GM18951 (cell line): ENCODE measurements around the gene MANBA.
"Not testable (repeated sequence)": the region's sequence is repeated elsewhere in the genome, so short reads cannot be mapped to it uniquely, and the experiment has no call there.

ENCODE experiments used
- POLR2A ChIP-seq: IDR thresholded peaks from 4 replicates; pipeline ENCODE4 v1.6.1; 2011; ENCODE audit warnings: mild to moderate bottlenecking; ENCODE audit not compliant: insufficient read length, insufficient read depth; ENCODE audit errors: extremely low read depth
- in situ Hi-C: fragments of 300-500 bp; cut with MboI; formaldehyde crosslinking; loops from one replicate; pipeline ENCODE4 v1.12.0; 2022; ENCODE audit warnings: low sequenced_read_pairs, mixed read lengths, inconsistent platforms; ENCODE audit not compliant: unreplicated experiment

MANBA gene

GRCh38 chr4:102722740-102723139, 38.0 kb downstream of the MANBA start:
- no peak for TF ChIP-seq POLR2A
- in situ Hi-C loops, result no loop called here

DNA sequence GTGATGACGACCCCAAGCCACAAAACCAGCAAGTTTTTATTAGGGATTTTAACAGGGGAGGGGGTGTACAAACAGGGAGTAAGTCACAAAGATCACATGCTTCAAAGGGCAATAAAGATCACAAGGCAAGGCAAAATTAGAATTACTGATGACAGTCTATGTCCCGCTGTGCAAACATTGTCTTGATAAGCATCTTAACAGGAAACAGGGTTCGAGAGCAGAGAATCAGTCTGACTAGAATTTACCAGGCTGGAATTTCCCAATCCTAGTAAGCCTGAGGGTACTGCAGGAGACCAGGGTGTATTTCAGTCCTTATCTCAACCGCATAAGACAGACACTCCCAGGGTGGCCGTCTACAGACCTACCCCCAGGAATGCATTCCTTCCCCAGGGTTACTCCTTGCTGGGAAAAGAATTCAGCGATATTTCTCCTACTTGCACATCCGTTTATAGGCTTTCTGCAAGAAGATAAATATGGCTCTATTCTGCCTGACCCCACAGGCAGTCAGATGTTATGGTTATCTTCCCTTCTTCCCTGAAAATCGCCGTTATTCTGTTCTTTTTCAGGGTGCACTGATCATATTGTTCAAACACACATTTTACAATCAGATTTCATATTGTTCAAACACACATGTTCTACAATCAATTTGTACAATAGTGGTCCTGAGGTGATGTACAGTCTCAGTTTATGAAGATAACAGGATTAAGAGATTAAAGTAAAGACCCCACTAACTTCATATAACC, 41.8 kb downstream of the MANBA start:
- in situ Hi-C loops, result not testable (repeated sequence)

DNA sequence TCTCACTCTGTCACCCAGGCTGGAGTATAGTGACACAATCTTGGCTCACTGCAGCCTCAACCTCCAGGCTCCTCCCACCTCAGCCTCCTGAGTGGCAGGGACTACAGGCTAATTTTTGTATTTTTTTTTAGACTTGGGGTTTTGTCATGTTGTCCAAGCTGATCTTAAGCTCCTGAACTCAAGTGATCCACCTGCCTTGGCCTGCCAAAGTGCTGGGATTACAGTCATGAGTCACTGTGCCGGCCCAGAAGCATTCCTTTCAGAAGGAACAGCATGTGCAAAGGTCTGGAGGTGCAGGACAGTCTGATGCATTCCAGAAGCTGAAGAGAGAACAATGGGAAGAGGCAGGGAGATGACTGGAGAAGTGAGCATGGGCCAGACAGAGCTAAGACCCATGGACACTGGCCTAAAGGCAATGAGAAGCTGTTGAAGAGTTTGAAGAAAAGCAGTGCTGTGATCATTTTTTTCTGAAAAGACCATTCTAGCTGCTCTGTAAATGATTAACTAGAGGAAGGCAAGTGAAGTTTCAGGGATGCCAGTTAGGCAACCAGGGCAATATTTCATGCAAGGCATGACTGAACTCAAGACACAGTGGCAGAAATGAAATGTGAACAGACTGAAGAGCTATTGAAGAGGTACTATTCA, 43.2 kb downstream of the MANBA start:
- in situ Hi-C loops, result no loop called here
- TF ChIP-seq POLR2A, result no peak

DNA sequence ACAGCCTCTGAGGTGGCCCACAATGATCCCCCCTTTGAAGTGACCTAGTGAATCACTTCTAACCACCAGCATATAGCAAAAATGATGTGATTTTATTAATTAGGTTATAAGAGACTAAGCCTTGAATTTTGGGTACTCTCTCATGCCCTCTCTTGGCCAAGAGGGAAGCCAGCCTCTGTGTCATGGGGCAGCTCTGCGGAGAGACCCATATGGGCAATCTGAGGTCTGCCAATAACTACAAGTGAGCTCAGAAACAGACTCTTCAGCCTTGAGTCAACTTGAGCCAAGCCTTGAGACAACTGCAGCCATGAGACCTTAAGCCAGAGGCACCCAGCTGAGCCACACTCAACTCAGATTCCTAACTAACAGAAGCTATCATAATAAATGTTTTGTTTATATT, 45.7 kb downstream of the MANBA start:
- in situ Hi-C loops, result no loop called here
- TF ChIP-seq POLR2A, result no peak

- in situ Hi-C loops, result not testable (repeated sequence)
Measured at GRCh38 chr4:102713774-102714173, 47.0 kb downstream of the MANBA start.

- no peak for TF ChIP-seq POLR2A
- in situ Hi-C loops, result no loop called here
Measured at GRCh38 chr4:102713096-102713495, 47.7 kb downstream of the MANBA start.

- TF ChIP-seq POLR2A, result no peak
- in situ Hi-C loops, result no loop called here
Measured at GRCh38 chr4:102710986-102711385, 49.8 kb downstream of the MANBA start.

DNA sequence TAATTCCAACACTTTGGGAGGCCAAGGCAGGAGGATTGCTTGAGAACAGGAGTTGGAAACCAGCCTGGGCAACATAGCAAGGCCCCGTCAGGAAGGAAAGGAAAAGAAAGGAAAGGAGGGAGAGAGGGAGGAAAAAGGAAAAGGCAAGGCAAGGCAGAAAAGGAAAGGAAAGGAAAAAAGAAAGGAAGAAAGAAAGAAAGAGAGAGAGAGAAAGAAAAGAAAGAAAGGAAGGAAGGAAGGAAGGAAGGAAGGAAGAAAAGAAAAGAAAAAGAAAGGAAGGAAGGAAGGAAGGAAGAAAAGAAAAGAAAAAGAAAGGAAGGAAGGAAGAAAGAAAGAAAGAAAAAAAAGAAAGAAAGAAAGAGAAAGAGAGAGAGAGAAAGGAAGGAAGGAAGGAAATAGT, 51.7 kb downstream of the MANBA start:
- in situ Hi-C loops, result not testable (repeated sequence)

DNA sequence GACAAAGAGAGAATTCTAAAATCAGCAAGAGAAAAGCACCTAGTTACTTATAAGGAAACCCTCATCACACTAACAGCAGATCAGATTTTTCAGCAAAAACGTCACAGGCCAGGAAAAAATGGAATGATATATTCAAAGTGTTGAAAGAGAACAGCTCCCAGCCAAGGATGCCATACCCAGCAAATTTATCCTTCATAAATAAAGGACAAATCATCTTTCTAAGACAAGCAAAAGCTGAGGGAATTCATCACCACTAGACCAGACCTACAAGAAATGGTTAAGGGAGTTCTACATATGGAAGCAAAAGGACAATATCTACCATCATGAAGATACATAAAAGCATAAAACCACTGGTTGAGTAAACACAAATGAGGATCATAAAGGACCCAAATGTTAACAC, 53.6 kb downstream of the MANBA start:
- no peak for TF ChIP-seq POLR2A
- in situ Hi-C loops, result no loop called here

DNA sequence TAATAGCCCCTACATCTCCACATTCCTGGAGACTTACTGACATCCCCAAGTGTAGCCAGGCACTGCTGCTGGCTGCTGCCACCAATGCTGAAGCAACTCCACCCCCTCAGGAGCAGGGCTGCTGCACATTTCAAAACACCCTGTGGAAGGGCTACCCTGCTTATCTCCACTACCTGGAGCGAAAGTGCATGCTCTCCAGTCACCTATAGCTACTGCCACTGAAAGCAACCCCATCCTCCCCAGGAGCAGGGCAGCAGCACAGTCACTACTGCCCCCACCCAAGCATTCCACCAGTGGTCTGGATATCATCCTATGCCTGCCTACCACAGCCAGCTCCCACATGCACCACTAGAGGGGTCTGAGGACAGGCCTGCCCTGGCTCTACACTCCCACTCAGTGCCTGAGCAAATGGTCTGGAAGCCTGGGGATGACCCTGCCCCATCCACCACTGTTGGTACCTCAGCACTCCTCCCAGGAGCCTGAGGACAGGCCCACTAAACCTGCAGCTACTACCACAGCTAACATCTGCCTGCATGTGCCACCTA, 55.3 kb downstream of the MANBA start:
- no peak for TF ChIP-seq POLR2A
- in situ Hi-C loops, result no loop called here

DNA sequence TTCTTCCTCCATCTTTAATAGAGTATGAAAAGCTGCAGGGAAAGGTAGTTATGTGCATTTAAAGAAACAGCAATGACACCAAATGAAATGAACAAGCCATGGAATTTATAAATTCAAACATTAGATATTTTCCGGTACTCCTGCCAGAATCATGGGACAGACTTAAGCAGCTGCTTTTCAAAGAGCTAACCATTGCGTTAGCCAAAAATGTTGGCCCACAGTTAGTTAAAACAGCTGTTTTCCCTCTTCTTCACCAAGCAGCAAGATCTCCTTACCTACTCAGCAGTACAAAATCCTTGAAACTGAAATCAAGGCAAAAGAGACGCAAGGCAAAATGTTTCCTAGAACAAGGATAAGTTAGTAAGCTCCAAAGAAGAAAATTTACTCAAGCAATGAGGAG, 64.0 kb downstream of the MANBA start:
- TF ChIP-seq POLR2A, result no peak
- in situ Hi-C loops, result no loop called here

GRCh38 chr4:102694791-102695190, 66.0 kb downstream of the MANBA start:
- in situ Hi-C loops, result no loop called here
- TF ChIP-seq POLR2A, result no peak

GRCh38 chr4:102693861-102694260, 66.9 kb downstream of the MANBA start:
- in situ Hi-C loops, result no loop called here
- TF ChIP-seq POLR2A, result no peak

GRCh38 chr4:102693262-102693850, 67.4 kb downstream of the MANBA start:
- in situ Hi-C loops, result no loop called here
- TF ChIP-seq POLR2A, result no peak
